Measurements from ENCODE around the gene PDE3B.
"Not testable (repeated sequence)": the region's sequence is repeated elsewhere in the genome, so short reads cannot be mapped to it uniquely, and the experiment has no call there.

PDE3B gene

DNA sequence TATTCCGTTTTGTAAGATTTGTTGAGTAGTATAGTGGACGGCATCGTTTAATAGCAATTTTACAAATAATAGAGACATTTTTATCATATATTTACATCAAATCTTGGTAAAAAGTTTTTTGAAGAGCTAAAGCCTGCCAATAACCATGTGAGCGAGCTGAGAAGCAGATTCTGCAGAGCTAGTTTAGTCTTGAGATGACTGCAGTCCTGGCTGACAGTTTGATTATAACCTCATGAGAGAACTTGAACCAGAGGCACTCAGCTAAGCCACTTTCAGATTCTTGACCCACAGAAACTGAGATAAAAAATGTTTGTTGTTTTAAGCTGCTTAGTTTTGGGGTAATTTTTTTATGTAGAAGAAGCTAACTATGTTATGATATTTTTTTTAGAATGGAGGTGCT is 78.9 kb downstream of the PDE3B start:
- no peak overlapping the region for H3K4me2 ChIP-seq (ENCODE audit: low read length)
- H3K4me3 ChIP-seq (ENCODE audit: low read depth, low read length), result no peak overlapping the region
- TF ChIP-seq, protein P1, sequence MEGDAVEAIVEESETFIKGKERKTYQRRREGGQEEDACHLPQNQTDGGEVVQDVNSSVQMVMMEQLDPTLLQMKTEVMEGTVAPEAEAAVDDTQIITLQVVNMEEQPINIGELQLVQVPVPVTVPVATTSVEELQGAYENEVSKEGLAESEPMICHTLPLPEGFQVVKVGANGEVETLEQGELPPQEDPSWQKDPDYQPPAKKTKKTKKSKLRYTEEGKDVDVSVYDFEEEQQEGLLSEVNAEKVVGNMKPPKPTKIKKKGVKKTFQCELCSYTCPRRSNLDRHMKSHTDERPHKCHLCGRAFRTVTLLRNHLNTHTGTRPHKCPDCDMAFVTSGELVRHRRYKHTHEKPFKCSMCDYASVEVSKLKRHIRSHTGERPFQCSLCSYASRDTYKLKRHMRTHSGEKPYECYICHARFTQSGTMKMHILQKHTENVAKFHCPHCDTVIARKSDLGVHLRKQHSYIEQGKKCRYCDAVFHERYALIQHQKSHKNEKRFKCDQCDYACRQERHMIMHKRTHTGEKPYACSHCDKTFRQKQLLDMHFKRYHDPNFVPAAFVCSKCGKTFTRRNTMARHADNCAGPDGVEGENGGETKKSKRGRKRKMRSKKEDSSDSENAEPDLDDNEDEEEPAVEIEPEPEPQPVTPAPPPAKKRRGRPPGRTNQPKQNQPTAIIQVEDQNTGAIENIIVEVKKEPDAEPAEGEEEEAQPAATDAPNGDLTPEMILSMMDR (IDR thresholded peaks at IDR 0.05), result no peak
- no peaks in the 10 kb centered on the region for H3K36me3 ChIP-seq (ENCODE audit: control insufficient read depth, insufficient read depth, low read length)
- no peak overlapping the region for H3K27ac ChIP-seq
- no peaks in the 10 kb centered on the region for H3K9me3 ChIP-seq (ENCODE audit: control insufficient read depth, low read length)
- H3K27me3 ChIP-seq (ENCODE audit: control insufficient read depth, insufficient read depth, low read length), result no peaks in the 10 kb centered on the region
- H3K9ac ChIP-seq, result no peak overlapping the region
- no peaks in the 10 kb centered on the region for H3K79me2 ChIP-seq
- H3K4me1 ChIP-seq, result no peaks in the 10 kb centered on the region
- no peak overlapping the region for H2AFZ ChIP-seq

DNA sequence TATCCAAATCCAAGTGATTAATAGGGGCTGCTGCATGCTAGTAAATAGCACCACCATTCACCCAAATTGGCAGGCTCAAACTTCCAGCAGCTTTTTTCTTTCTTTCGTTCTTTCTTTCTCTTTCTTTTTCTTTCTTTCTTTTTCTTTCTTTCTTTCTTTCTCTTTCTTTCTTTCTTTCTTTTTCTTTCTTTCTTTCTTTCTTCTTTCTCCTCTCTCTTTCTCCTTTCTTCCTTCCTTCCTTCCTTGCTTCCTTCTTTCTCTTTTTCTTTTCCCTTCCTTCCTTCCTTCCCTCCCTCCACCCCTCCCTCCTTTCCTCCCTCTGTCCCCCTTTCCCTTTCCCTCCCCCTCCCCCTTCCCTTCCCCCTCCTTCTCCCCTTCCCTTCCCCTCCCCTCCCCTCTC is 81.5 kb downstream of the PDE3B start:
- H3K4me1 ChIP-seq, result no peaks in the 10 kb centered on the region
- no peak overlapping the region for H3K4me2 ChIP-seq (ENCODE audit: low read length)
- TF ChIP-seq, protein P1 (IDR thresholded peaks at IDR 0.05), result no peak
- no peak overlapping the region for H3K4me3 ChIP-seq (ENCODE audit: low read depth, low read length)
- H3K27me3 ChIP-seq (ENCODE audit: control insufficient read depth, insufficient read depth, low read length), result no peaks in the 10 kb centered on the region
- no peaks in the 10 kb centered on the region for H3K9me3 ChIP-seq (ENCODE audit: control insufficient read depth, low read length)
- no peaks in the 10 kb centered on the region for H3K79me2 ChIP-seq
- H3K27ac ChIP-seq, result no peak overlapping the region
- no peak overlapping the region for H3K9ac ChIP-seq
- H3K36me3 ChIP-seq (ENCODE audit: control insufficient read depth, insufficient read depth, low read length), result no peaks in the 10 kb centered on the region
- no peak overlapping the region for H2AFZ ChIP-seq

DNA sequence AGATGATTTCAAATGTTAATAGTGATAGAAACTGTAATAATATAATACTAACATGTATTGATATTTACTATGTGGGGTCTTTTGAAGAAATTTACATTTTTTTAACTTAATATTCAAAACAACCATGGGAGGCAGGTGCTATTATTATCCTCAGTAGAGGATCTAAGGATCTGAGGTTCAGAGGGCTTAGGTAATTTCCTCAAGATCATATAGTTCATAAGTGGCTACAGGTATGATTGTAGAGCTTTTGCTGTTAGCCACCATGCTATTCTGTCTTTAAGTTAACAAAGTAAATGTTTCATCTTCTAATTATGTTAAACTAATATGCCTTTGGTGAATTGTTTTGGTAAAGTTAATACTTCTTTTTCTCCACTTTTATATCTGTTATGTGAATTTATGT is 83.6 kb downstream of the PDE3B start:
- Histone ChIP-seq H3K4me1 (no peaks in the 10 kb centered on the region), H3K9me3 (ENCODE audit: control insufficient read depth, low read length) (no peaks in the 10 kb centered on the region), H3K36me3 (ENCODE audit: control insufficient read depth, insufficient read depth, low read length) (no peaks in the 10 kb centered on the region), H3K4me3 (ENCODE audit: low read depth, low read length) (no peak overlapping the region), H3K9ac (no peak overlapping the region), H3K4me2 (ENCODE audit: low read length) (no peak overlapping the region), H3K79me2 (no peaks in the 10 kb centered on the region), H2AFZ (no peak overlapping the region), H3K27me3 (ENCODE audit: control insufficient read depth, insufficient read depth, low read length) (no peaks in the 10 kb centered on the region), H3K27ac (no peak overlapping the region)
- TF ChIP-seq, protein P1 (IDR thresholded peaks at IDR 0.05), result no peak

DNA sequence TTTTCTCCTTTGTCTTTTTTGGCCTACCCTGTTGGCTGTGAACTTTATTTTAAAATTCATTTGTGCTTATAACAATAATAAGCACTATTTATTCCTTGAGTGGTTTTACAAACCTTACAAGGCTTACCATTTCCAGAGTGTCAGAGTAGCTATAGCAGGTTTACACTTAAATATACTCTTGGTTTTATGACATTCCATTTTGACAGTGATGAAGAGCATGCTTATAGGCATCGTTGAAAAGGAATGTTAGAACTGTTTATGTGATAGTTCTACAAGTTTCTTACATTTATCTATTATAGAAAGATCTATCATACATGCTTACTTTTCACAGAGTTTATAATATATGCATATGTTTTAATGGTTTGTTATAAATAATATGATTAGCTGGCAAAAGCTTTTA is 84.1 kb downstream of the PDE3B start:
- H3K9me3 ChIP-seq (ENCODE audit: control insufficient read depth, low read length), result no peaks in the 10 kb centered on the region
- H3K27ac ChIP-seq, result no peak overlapping the region
- H3K4me3 ChIP-seq (ENCODE audit: low read depth, low read length), result no peak overlapping the region
- TF ChIP-seq, protein P1 (IDR thresholded peaks at IDR 0.05), result no peak
- no peak overlapping the region for H3K4me2 ChIP-seq (ENCODE audit: low read length)
- no peaks in the 10 kb centered on the region for H3K79me2 ChIP-seq
- no peak overlapping the region for H3K9ac ChIP-seq
- no peaks in the 10 kb centered on the region for H3K27me3 ChIP-seq (ENCODE audit: control insufficient read depth, insufficient read depth, low read length)
- H3K4me1 ChIP-seq, result no peaks in the 10 kb centered on the region
- no peak overlapping the region for H2AFZ ChIP-seq
- no peaks in the 10 kb centered on the region for H3K36me3 ChIP-seq (ENCODE audit: control insufficient read depth, insufficient read depth, low read length)

DNA sequence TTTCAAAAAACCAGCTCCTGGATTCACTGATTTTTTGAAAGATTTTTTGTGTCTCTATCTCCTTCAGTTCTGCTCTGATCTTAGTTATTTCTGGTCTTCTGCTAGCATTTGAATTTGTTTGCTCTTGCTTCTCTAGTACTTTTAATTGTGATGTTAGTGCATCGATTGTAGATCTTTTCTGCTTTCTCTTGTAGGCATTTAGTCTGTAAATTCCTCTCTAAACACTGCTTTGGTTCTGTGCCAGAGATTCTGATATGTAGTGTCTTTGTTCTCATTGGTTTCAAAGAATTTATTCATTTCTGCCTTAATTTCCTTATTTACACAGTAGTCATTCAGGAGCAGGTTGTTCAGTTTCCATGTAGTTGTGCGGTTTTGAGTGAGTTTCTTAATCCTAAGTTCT is 96.9 kb downstream of the PDE3B start:
- H3K4me1 ChIP-seq; H3K79me2 ChIP-seq; H3K27ac ChIP-seq; H2AFZ ChIP-seq; H3K4me3 ChIP-seq (ENCODE audit: low read depth, low read length); H3K36me3 ChIP-seq (ENCODE audit: control insufficient read depth, insufficient read depth, low read length); H3K9me3 ChIP-seq (ENCODE audit: control insufficient read depth, low read length); H3K27me3 ChIP-seq (ENCODE audit: control insufficient read depth, insufficient read depth, low read length); H3K9ac ChIP-seq; H3K4me2 ChIP-seq (ENCODE audit: low read length): not testable (repeated sequence)
